Uterus (tissue), 2 donors: Measurements from ENCODE around the gene CLEC2D.
"Not testable (repeated sequence)": the region's sequence is repeated elsewhere in the genome, so short reads cannot be mapped to it uniquely, and the experiment has no call there.

Source experiments
- POLR2A ChIP-seq, 2 donors: fragments of 450-650 bp; IDR thresholded peaks; one replicate each; pipeline ENCODE4 v1.6.1; 2016; ENCODE audit warnings: antibody characterized with exemption in 2 of 2, mild to moderate bottlenecking in 1 of 2, moderate library complexity in 1 of 2
- TF ChIP-seq, protein P1 (sequence below), 4 experiments: fragments of 200-600 bp in 2 of 4; fragments of 450-650 bp in 2 of 4; sonication (generic) in 2 of 4; IDR thresholded peaks; one replicate each; pipeline ENCODE4 v1.5.1; 2016 to 2019; ENCODE audit warnings: antibody characterized with exemption in 4 of 4, mild to moderate bottlenecking in 2 of 4, moderate library complexity in 1 of 4

DNA sequence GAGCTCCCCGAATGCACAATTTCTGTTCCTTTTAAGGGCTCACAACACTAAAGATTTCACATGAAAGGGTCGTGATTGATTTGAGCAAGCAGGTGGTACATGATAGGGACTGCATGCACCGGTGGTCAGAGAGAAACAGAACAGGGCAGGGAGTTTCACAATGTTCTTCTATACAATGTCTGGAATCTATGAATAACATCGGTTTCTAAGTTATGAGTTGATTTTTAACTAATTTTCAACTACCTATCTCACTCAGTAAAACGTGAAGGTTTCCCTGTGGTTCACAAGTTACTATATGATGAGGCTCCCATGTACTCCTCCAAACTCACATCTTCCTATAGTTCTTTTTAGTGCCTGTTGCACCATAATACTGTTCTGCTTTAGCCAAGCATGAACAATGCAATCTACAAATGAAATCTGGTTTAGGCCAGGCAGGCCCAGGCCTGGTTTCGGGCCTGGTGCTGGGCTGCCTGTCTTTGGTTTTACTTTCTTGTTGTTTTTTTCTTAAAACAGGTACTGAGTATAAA is 43.6 kb downstream of the CLEC2D start:
- TF ChIP-seq, protein P1, sequence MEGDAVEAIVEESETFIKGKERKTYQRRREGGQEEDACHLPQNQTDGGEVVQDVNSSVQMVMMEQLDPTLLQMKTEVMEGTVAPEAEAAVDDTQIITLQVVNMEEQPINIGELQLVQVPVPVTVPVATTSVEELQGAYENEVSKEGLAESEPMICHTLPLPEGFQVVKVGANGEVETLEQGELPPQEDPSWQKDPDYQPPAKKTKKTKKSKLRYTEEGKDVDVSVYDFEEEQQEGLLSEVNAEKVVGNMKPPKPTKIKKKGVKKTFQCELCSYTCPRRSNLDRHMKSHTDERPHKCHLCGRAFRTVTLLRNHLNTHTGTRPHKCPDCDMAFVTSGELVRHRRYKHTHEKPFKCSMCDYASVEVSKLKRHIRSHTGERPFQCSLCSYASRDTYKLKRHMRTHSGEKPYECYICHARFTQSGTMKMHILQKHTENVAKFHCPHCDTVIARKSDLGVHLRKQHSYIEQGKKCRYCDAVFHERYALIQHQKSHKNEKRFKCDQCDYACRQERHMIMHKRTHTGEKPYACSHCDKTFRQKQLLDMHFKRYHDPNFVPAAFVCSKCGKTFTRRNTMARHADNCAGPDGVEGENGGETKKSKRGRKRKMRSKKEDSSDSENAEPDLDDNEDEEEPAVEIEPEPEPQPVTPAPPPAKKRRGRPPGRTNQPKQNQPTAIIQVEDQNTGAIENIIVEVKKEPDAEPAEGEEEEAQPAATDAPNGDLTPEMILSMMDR (IDR thresholded peaks at IDR 0.05), result not testable (repeated sequence)
- not testable (repeated sequence) for TF ChIP-seq POLR2A (IDR thresholded peaks at IDR 0.05)
